Measurements from ENCODE around the gene RILPL2.
"Not testable (repeated sequence)": the region's sequence is repeated elsewhere in the genome, so short reads cannot be mapped to it uniquely, and the experiment has no call there.

RILPL2 gene

GRCh38 chr12:123449249-123449733 is 12.8 kb upstream of the RILPL2 start:
- no peak for DNase-seq

GRCh38 chr12:123446333-123446713 is 9.8 kb upstream of the RILPL2 start:
- no peak for DNase-seq

GRCh38 chr12:123445388-123446332 is 9.2 kb upstream of the RILPL2 start:
- DNase-seq, result no peak

GRCh38 chr12:123444092-123445026 is 7.9 kb upstream of the RILPL2 start:
- no peak for DNase-seq

GRCh38 chr12:123442774-123443173 is 6.3 kb upstream of the RILPL2 start:
- no peak for DNase-seq

GRCh38 chr12:123441523-123442164 is 5.2 kb upstream of the RILPL2 start:
- no peak for DNase-seq

- DNase-seq, result no peak
Measured at GRCh38 chr12:123435636-123436016, 858 bp downstream of the RILPL2 start.

GRCh38 chr12:123433615-123434014 is 2.9 kb downstream of the RILPL2 start:
- no peak for DNase-seq

GRCh38 chr12:123431951-123432817 is 4.3 kb downstream of the RILPL2 start:
- not testable (repeated sequence) for DNase-seq

GRCh38 chr12:123429101-123429500 is 7.4 kb downstream of the RILPL2 start:
- not testable (repeated sequence) for DNase-seq

GRCh38 chr12:123428591-123428990 is 7.9 kb downstream of the RILPL2 start:
- DNase-seq, result no peak

- no peak for DNase-seq
Measured at GRCh38 chr12:123427036-123427769, 9.3 kb downstream of the RILPL2 start.

GRCh38 chr12:123421314-123421713 is 15.2 kb downstream of the RILPL2 start:
- DNase-seq, result no peak

GRCh38 chr12:123410041-123410412 is 26.5 kb downstream of the RILPL2 start:
- DNase-seq, result no peak

- not testable (repeated sequence) for DNase-seq
Measured at GRCh38 chr12:123409284-123410040, 27.0 kb downstream of the RILPL2 start.

GRCh38 chr12:123408619-123409018 is 27.9 kb downstream of the RILPL2 start:
- DNase-seq, result not testable (repeated sequence)

- not testable (repeated sequence) for DNase-seq
Measured at GRCh38 chr12:123407934-123408333, 28.6 kb downstream of the RILPL2 start.

- DNase-seq, result not testable (repeated sequence)
Measured at GRCh38 chr12:123407269-123407668, 29.2 kb downstream of the RILPL2 start.

- no peak for DNase-seq
Measured at GRCh38 chr12:123404581-123404980, 31.9 kb downstream of the RILPL2 start.
